NOMO-1 treated with dmso at 0.1 percent for 144 hours (cell line): ENCODE data around the gene JUN.
A peak's percentile ranks its signal among the peaks of the same experiment; 100 is the strongest.

Source experiments
- DNase-seq: peaks from one replicate; lab custom pipeline; 2025; ENCODE audit not compliant: unreplicated experiment; lab: John Stamatoyannopoulos, UW

JUN gene

DNA sequence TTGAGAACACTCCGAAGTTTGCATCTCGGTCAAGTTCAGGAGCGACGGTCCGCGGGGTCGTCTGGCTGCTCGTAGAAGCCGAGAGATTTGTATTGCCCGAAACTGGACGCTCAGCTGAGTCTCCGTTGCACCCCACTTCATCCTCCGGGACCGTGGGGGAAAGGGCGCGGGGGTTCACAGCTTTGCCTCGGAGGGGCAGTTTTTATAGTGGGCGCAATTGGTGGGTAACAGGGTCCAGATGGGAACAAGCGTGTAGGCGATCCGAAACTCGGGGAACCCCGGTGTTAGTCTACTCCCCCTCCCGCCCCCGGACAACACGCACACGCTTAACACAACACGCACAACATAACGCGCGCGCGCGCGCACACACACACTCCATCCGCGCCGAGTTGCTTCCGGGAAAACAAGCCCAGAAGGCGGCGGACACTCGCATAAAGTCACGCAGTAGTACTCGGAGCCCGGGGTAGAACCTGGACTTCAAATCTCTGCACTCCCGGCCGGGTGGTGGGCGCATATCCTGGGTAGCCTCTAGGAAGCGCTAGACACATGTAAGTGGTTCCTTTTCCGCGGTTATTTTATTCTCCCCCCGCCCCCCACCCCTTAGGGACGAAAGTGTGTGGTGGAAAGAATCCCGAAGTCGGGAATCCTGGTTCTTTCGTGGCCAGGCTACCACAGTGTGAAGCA lies 1.1 kb upstream of the JUN start:
- peak; percentile 8 for DNase-seq

DNA sequence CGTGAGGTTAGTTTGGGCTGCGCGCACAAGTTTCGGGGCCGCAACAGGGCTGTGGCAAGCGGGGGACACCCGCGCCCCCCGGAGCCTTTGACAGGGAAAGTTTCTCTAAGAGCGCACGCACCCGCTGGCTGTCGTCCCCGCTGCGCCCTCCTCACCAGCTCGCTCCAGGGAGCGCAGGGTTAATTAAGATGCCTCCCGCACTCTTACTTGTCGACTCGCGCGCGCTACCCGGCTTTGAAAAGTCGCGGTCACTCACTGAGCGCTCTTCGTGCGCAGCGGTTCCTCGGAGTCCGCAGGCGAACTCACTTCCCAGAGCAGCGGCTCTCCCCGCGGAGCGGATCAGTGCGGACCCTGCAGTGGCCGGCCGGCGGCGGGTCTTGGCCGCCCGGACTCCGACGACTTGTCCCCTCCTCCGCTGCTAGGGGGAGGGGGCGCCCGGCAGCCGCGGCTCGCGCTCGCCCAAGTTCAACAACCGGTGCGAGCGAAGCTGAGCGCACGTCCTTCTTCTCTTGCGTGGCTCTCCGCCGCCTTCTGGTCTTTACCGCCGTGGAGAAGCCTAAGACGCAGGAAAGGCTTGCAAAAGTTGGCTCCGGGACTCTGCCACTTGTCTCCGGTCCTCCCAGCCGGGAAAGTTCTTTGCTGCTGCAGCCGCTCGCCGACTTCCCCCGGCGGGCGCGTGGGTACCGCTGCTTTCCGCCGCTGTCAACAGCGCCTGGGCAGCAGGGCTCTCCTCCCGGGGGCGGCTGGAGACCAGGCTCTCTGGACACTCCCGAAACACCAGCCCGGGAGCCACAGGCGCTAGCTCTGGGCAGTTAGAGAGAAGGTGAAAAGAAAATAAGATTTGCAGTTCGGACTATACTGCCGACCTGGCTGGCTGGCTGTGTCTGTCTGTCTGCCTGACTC lies 506 bp downstream of the JUN start:
- DNase-seq: no peak

DNA sequence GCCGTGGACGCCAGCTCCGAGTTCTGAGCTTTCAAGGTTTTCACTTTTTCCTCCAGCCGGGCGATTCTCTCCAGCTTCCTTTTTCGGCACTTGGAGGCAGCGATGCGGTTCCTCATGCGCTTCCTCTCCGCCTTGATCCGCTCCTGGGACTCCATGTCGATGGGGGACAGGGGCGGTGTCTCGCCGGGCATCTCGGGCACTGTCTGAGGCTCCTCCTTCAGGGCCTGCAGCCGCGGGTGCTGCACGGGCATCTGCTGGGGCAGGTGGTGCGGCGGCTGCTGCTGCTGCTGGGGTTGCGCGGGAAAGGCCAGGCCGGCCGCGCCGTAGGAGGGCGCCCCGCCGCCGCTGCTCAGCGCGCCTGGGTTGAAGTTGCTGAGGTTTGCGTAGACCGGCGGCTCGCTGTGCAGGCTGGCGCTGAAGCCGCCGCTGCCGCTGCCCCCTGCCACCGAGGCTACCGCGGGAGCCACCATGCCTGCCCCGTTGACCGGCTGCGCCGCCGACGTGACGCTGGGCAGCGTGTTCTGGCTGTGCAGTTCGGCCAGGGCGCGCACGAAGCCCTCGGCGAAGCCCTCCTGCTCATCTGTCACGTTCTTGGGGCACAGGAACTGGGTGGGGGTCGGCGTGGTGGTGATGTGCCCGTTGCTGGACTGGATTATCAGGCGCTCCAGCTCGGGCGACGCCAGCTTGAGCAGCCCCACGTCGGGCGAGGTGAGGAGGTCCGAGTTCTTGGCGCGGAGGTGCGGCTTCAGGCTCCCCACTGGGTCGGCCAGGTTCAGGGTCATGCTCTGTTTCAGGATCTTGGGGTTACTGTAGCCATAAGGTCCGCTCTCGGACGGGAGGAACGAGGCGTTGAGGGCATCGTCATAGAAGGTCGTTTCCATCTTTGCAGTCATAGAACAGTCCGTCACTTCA lies 1.4 kb downstream of the JUN start:
- peak; percentile 55 for DNase-seq

DNA sequence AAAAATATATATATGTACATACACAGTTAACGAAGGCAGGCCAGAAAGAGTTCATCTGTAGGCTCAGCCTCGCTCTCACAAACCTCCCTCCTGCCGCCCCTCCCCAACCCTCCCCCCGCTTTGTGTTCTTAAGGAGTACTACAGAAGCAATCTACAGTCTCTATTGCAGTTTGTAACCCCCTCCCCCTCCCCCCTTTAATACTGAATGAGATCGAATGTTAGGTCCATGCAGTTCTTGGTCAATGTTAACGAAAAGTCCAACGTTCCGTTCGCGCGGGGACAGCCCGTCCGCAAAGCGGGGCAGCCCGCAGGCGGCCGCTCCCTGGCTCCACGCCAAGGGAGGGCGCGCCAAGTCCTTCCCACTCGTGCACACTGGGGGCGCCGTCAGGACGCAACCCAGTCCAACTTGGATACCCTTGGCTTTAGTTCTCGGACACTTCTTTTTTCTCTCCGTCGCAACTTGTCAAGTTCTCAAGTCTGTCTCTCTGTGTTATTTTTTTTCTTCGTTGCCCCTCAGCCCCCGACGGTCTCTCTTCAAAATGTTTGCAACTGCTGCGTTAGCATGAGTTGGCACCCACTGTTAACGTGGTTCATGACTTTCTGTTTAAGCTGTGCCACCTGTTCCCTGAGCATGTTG lies 2.2 kb downstream of the JUN start:
- peak; percentile 40 for DNase-seq

DNA sequence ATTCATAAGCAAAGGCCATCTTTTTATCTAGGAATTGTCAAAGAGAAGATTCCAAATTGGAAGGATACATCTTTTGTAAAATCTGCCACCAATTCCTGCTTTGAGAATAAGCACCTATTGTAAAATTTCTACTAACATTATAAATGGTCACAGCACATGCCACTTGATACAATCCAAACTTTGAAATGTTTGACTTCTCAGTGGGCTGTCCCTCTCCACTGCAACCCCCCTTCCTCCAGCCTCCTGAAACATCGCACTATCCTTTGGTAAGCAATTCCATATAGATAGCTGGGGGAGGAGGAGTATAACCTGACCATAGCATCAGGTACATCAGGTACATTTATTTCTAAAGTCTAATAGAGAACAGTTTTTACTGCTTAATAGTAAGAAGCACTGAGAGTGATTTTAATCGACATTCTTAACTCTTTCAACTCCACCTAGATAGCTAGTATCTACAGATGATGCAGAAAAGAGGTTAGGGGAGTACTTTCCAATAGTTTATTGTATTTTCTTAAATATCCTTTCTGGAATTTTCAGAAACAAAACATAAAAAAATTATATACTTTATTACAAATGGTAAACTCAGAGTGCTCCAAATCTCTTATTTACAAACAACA lies 2.9 kb downstream of the JUN start:
- DNase-seq: no peak

DNA sequence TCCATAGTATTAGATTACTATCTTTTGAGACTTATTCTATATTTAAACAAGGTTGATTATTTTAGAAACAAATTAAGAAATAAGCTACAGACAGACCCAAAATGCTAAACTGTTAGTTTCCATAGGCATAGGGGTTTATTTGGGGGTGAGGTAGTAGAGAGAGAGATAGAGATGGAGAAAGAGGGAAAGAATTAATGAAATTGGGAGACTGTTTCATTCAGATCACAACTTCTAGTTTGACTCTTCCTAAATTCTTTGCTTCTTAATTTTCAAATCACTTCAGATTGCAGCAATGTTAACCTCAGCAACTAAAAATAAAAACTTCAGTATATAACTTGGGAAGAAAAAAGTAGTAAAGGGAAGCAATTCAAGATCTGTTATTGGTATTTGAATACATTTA lies 3.4 kb downstream of the JUN start:
- no peak for DNase-seq

DNA sequence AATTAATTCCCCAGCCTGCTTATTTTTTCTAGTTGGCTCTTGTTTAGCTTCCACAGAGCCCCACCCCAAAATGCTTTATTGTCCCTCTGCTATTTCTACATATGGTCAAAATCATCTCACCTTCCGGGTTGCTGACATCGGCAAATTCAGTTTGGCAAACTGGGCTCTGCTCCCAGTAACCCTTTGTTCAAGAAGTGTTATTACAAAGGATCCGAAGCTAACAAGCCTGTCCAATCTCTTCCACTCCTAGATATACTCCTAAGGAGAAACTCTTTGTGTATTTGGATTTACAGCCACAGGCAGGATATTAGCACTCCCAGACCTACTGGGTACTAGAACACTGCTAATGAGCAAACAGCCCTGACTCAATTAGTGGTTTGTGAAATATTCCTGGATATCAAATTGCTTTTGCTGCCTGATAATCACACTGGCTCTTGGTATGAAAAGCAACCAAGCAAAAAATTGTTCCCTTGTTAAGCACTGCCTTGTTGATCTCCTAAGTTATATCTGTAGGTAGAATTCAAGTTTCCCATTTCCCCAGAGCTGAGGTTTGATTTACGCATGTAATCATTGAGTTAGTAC lies 4.0 kb downstream of the JUN start:
- no peak for DNase-seq

DNA sequence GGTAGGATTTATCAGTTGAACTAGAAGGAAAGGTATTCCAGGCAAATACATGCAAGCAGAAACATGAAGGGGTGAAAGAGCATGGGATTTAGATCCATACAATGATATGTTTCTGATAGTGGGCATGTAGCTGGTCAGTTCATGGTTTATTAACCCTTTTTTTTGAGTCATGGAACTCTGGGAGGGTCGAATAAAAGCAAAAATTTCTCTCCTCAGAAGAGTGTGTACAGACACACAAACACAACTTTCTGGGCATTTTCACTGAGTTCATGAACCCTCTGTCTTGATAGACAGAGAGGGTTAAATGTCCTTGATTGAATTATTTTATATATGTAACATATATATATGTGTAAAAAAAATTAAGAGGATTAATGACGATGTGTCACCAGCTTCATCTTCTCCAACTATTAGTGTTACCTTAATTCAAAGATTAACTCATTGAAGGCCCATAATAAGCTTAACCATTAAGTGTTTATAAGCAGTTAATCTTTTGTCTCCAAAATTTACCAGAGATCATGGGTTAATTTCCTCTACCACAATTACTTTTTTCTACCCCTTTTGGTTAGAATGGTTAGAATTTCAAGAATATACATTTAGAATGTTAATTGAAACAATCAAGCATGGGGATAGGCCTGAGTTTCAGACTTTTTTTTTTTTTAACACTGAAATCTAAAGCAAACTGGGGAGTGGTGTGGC lies 4.6 kb downstream of the JUN start:
- no peak for DNase-seq

DNA sequence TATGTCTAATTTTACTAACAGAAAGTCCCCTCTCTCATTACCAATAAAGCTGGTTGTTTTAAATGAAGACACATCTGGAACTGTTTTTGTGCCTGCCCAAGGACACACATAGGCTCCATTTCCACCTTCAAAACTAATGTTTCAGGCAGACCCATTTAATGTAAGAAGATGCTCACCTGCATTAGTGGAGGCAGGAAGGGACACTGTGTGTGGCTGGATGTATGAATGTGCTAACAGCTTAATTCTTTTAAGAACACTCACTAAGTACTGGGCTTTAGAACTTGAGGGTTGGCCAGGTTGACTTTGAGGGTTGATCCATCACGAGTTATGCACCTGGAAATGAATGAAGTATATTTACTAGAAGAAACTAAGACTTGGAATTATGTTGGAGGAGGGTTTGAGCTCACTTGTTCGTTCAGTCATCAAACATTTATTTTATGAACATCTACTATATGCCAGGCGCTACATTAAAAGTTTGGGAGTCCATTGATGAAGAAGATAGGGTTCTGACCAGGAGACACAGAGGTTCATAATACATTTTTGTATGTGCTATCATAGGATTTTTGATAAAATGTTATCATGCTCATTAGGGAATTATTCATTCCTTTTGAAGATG lies 5.4 kb downstream of the JUN start:
- no peak for DNase-seq

DNA sequence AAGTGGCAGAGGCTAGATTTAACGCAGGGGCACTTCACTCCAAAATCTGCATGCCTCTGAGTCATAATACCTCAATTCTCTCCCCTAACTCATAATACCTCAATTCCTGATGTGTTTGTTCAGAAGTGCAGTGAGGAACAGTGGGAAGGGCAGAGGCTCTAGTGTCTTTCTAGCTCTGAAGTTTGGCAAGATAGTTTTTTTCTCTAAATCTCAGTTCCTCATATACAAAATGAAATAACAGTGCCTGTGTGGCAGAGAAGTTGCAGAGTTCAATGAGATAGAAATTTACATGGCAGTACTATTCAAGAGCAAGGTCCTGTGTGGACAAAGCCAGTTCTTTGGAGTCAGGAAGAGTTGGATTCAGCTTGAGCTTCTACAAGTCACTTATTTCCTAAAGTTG lies 9.8 kb downstream of the JUN start:
- no peak for DNase-seq

DNA sequence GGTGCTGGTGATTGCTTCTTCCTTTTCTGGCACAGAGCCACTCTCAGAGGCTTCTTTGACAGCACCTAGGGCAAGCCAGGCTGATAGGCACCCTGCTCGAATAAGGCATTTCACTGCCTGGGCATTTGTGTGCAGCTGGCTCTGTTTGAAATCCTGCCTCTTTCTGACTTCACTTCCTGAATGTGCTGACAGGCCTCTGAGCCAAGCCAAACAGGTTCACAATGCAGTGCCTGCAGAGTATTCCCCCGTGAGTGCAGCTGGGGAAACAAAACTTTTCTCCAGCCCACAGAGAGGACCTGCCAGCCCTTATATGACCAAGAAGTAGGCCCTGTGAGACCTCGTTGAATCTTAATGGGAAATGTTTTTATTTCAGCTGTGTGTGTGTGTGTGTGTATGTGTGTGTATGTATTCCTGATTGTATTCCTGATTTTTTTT lies 10.4 kb downstream of the JUN start:
- no peak for DNase-seq

DNA sequence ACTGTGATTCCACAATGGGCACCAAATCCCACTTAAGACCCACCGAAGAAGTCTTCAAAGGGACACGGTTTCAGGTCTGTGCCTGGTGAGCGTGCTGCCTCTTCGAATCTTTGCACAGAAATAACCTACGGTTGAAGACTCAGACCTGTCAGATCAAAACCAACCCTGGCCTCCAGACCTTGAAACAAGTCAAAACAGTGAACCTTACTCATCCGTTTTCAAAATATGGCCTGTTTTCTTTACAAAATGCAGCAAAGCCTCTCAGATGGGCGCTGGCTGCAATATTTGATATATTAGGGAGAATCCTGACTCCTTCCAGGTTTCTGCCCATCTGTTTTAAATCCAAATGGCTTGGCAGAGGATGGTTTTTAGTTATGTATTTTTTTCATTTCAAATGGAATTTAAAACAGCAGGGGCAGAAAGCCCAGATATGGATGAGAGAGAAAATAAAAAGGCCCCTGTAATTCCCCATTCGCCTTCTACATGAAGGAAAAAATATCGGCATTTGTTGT lies 14.0 kb downstream of the JUN start:
- DNase-seq: no peak

DNA sequence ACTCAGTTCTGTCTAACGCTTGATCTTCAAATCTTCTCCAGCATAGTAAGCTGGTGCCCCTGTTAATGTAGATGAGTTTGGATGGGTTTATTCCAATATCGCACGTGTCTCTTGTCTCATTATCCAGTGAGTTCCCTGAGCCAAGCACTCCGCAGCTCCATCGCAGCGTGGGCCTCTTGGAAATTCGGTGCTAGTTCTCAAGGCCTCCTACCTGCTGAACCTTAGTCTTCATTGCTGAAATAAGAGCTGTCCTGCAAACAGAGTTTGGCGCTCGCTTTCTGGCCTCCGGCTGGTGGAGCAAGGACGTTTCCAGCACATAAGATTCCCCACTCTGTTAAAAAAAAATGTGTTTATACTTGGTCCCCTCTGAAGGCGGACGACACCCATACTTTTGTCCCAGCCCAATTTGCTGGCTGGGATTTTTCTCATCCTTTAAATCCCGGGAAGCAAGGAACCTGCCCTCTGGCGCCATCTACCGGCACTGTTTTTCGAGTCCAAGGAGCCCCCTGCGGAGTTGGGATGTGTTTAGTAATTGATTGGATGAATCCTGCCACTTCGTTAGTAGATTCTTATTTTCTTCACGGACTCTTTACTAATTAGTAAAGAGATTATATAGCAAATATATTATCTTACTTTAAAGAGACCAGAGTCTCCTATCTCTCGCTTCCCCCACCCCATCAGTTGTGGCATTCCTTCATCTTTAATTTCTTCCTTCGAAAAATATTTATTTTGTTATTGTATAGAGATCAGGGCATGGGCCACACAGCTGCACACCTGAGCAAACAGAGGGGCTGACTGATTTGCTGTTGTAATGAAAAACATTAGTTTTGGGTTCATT lies 14.7 kb downstream of the JUN start:
- DNase-seq: no peak

DNA sequence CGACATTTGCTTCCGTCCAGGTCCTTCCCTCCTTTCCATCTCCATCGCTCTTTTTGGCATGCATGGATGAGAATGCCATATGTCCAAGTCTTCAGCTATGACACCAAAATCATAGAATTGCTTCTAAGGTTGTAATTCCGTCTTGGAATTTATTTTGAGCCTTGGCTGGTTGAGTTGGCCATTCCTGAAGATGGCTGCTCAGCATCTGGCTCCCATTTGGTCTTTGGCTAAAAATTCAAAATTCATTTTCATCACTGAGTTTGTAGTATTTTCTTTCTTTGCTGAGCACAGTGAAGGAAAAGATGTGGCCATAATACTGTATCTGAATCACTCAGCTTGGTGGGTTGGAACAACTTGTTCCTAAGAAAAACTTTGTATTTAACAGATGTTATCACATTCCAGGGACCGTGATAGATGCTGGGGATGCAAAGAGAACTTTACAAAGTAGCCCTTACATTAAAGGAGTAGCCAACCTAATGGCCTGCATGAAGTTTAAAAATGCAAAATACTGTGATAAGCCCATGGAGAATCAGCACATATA lies 15.6 kb downstream of the JUN start:
- DNase-seq: no peak

DNA sequence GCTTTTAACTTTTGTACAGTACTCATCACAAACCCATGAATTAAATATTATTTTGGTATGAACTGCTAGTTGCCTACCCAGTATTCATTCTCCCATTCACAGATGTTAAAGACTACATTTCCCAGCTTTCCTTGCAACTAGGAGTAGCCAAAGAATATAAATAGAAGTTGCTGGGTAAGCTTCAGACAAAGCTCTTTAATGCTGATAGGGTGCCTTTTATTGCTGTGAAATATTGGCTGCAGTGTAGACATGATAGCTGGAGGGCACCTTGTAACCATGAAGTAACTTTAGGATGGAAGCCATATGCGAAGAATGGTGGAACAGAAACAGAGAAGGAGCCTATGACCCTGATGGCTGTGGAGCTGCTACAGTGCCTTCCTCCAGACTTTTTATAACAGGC lies 16.7 kb downstream of the JUN start:
- DNase-seq: no peak

DNA sequence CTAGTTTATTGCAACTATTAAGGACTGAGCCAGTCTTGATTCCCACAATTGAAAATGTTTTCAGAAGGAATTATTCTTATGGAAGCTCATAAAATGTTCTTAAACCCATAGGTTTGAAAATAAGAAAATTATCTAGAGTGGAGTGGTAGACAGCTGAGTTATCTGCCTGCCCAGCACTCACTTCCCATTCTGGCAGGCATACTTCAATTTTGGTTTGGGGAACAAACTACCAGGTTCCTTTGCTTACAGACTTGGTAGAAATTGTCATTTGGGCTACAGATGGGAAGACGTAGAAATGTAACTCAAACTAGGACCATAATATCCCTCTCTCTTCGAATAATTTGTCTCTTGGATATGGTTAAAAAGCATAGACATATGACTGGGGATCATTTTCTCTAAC lies 18.4 kb downstream of the JUN start:
- no peak for DNase-seq

DNA sequence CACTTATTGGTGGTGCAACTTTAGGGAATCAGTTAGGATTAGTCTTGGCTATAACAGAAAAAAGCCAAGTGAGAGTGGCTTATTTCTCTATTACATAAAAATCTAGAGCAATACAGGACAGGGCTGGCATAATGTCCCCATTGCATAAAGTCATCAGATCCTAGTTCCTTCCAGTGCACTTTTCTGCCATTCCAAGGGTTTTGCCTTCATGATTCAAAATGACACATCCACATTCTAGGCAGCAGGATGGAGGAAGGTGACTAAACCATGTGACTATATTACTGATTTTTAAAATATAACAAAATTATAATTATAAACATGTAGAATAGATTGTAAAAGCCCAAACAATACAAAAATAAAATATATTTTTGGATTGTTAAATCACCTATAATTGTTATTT lies 18.8 kb downstream of the JUN start:
- no peak for DNase-seq
